GM12892 (cell line): ENCODE data around the gene GALK1.

Experiments used
- POLR2A ChIP-seq: IDR thresholded peaks from 2 replicates; pipeline ENCODE4 v1.6.1; 2011; ENCODE audit warnings: low read depth, low read length, control low read depth
- POLR2AphosphoS5 ChIP-seq: IDR thresholded peaks from 2 replicates; pipeline ENCODE4 v1.6.1; 2011; ENCODE audit warnings: low read depth, low read length, control low read depth

- TF ChIP-seq POLR2AphosphoS5 = no peak
- TF ChIP-seq POLR2A = no peak
These were observed 22.7 kb downstream of the GALK1 start for GRCh38 chr17:75742337-75742736.
